ENCODE results near the gene KCNT1.
A peak's percentile ranks its signal among the peaks of the same experiment; 100 is the strongest.

KCNT1 gene

DNA sequence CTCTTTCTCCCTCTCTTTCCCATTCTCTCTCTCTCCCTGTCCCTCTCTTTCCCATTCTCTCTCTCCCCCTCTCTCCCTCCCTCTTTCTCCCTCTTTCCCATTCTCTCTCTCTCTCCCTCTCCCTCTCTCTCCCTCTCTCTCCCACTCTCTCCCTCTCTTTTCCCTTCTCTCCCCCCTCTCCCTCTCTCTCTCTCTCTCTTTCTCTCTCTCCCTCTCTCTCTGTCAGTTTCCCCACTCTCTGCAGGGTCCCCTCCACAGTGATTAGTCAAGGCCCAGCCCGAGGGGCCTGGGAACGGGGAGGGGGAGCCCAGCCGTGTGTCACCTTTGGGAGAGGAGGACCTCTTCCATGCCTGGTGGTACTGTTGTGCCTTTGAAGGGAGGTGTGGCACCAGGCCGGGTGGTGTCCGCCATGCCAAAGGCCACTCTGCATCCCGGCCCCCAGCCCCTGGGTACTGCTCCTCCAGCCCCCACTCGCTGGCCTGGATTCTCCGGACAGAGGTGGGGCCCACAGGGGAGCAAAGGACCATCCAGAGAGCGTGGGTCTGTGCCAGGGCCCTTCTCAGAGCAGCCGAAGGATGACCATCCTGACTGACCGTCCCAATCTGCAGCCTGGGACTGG lies 25.4 kb downstream of the KCNT1 start:
- no peak overlapping the region for H3K4me3 ChIP-seq (ENCODE audit: low read depth, low read length)
- TF ChIP-seq, protein P1, sequence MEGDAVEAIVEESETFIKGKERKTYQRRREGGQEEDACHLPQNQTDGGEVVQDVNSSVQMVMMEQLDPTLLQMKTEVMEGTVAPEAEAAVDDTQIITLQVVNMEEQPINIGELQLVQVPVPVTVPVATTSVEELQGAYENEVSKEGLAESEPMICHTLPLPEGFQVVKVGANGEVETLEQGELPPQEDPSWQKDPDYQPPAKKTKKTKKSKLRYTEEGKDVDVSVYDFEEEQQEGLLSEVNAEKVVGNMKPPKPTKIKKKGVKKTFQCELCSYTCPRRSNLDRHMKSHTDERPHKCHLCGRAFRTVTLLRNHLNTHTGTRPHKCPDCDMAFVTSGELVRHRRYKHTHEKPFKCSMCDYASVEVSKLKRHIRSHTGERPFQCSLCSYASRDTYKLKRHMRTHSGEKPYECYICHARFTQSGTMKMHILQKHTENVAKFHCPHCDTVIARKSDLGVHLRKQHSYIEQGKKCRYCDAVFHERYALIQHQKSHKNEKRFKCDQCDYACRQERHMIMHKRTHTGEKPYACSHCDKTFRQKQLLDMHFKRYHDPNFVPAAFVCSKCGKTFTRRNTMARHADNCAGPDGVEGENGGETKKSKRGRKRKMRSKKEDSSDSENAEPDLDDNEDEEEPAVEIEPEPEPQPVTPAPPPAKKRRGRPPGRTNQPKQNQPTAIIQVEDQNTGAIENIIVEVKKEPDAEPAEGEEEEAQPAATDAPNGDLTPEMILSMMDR (IDR thresholded peaks at IDR 0.05; ENCODE audit: low read depth, low read length), result no peak
- no peak for TF ChIP-seq POLR2A (IDR thresholded peaks at IDR 0.05; ENCODE audit: extremely low read depth, insufficient read length)
- TF ChIP-seq MYC (IDR thresholded peaks at IDR 0.05; ENCODE audit: low read depth, low read length), result no peak
- TF ChIP-seq, protein P2, sequence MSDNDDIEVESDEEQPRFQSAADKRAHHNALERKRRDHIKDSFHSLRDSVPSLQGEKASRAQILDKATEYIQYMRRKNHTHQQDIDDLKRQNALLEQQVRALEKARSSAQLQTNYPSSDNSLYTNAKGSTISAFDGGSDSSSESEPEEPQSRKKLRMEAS (IDR thresholded peaks at IDR 0.05; ENCODE audit: low read depth, low read length), result no peak

DNA sequence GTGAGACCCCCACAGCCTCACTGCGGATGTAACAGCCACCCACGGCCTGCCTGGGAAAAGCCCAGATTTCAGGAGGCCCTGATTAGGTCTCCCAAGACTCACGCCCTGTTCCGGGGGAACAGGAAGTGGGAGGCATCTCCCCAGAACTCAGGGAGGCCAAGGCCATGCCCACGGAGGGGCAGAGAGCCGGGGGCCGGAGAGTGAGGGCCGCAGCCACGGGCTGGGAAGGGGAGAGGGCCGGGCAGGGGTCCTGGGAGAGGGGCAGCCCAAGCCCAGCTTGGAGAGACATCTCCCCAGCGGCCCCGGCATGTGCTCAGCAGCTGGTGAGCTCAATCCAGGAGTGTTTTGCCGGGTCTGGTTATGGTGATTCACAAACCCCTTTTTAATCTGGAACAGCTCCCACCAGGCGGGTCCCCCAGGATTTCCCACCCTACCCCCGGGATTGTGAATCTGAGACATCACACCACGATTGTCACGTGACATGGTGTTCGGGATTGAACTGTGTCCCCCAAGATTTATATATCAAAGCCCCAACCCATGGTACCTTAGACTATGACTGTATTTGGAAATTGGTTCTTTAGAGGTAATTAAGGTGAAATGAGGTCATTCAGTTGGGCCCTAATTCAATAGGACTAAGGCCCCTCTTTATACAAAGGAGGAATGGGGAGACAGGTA lies 26.6 kb downstream of the KCNT1 start:
- H3K4me3 ChIP-seq (ENCODE audit: low read depth, low read length), result no peak overlapping the region
- TF ChIP-seq POLR2A (IDR thresholded peaks at IDR 0.05; ENCODE audit: extremely low read depth, insufficient read length) (no peak), MYC (IDR thresholded peaks at IDR 0.05; ENCODE audit: low read depth, low read length) (no peak)
- TF ChIP-seq, protein P1 (IDR thresholded peaks at IDR 0.05; ENCODE audit: low read depth, low read length), result no peak
- TF ChIP-seq, protein P2 (IDR thresholded peaks at IDR 0.05; ENCODE audit: low read depth, low read length), result no peak
- no peak for DNase-seq (ENCODE audit: low read depth)

More for the DNA sequence above, 25.4 kb downstream of the KCNT1 start:
- no peak for DNase-seq (ENCODE audit: low read depth)

DNA sequence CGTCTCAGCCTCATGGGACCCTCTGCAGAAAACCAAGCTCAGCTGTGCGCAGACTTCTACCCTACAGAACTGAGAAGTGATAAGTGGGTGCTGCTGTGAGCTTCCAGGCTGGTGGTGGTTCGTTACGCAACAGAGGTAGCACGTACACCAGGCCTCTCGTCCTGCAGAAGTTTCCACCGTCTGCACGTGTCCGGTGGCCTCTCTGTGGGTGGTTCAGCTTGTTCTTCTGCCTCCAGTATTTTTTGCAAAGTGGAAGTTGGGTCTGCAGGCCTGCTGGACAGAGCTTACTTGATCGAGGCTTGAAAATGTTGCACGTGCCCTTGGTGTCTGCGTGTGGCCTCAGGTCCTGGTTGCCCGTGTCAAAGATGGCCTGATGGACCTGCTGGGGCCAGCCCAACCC lies 27.5 kb downstream of the KCNT1 start:
- peak; percentile 94 for DNase-seq (ENCODE audit: low read depth)

DNA sequence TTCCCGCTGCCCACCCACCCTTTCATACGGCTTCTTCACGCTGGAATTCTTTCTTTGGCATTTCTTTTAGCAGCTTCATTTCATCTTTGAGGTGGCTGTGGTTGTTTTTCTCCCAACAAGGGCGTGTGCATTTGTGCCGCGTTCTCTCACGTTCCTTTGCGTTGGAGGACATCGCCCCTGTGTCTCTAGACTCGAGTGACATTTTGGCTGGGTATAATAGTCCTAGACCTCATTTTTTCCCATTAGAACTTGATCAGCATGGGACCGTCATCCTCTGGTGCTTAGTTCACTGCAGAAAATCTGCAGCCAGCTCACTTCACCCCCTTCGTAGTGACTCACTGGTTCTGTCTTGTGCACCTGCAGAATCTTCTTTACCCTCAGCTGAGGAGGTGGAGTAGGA lies 29.5 kb downstream of the KCNT1 start:
- TF ChIP-seq, protein P2 (IDR thresholded peaks at IDR 0.05; ENCODE audit: low read depth, low read length), result no peak
- TF ChIP-seq, protein P1 (IDR thresholded peaks at IDR 0.05; ENCODE audit: low read depth, low read length), result no peak
- TF ChIP-seq MYC (IDR thresholded peaks at IDR 0.05; ENCODE audit: low read depth, low read length) (no peak), POLR2A (IDR thresholded peaks at IDR 0.05; ENCODE audit: extremely low read depth, insufficient read length) (no peak)
- H3K4me3 ChIP-seq (ENCODE audit: low read depth, low read length), result no peak overlapping the region
- DNase-seq (ENCODE audit: low read depth), result no peak

More for the DNA sequence above, 27.5 kb downstream of the KCNT1 start:
- TF ChIP-seq, protein P1 (IDR thresholded peaks at IDR 0.05; ENCODE audit: low read depth, low read length), result no peak
- TF ChIP-seq MYC (IDR thresholded peaks at IDR 0.05; ENCODE audit: low read depth, low read length), result peak; percentile 96
- TF ChIP-seq, protein P2 (IDR thresholded peaks at IDR 0.05; ENCODE audit: low read depth, low read length), result peak; percentile 98
- no peak overlapping the region for H3K4me3 ChIP-seq (ENCODE audit: low read depth, low read length)

DNA sequence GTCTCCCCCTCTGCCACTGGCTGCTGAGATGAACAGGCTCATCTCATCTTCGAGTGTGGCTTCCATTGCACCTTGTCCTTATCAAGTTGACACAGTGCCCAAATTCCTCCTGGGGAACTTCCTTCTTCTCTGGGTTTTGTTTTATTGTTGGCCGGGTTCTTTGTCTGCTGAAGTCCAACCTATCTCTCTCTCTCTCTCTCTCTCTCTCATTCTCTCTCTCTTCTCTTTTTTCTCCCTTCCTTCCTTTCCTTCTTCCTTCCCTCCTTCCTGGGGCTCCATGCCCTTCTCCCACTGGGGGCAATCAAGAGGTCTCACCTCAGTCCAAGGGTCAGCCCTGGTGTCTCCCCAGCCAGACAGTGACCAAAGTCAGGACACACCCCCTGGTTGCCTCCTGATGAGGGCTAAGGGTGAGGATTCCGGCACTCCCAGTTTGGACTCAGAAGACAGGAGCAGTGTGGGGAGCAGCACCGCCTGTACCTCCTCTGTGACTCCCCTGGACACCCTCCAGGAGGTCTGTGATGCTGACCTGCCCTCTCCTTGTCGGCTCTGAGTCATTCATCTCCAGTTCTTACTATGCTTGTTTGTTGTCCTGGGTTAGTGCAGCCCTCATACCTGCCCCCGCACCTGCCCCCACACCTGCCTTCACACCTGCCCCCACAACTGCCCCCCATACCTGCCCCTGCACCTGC lies 30.7 kb downstream of the KCNT1 start:
- DNase-seq (ENCODE audit: low read depth), result no peak
- H3K4me3 ChIP-seq (ENCODE audit: low read depth, low read length), result no peak overlapping the region
- TF ChIP-seq, protein P2 (IDR thresholded peaks at IDR 0.05; ENCODE audit: low read depth, low read length), result no peak
- no peak for TF ChIP-seq POLR2A (IDR thresholded peaks at IDR 0.05; ENCODE audit: extremely low read depth, insufficient read length)
